Colonic mucosa (tissue), 4 donors: ENCODE data around the gene PRCC. TPM values are rescaled to one million over a fixed set of nuclear protein-coding genes. Genes with fewer than 3 reads are reported as not detected.

Experiments used
- DNase-seq: peaks from one replicate; pipeline ENCODE4 v3.0.0-alpha.2; 2020
- H3K27ac ChIP-seq: fragments of 200-600 bp; one replicate; pipeline ENCODE4 v1.8.0; 2021
- H3K27me3 ChIP-seq: fragments of 200-600 bp; one replicate; pipeline ENCODE4 v1.8.0; 2021
- H3K36me3 ChIP-seq: fragments of 200-600 bp; one replicate; pipeline ENCODE4 v1.8.0; 2021
- H3K4me1 ChIP-seq: fragments of 200-600 bp; one replicate; pipeline ENCODE4 v1.8.0; 2021; ENCODE audit warnings: mild to moderate bottlenecking
- H3K4me3 ChIP-seq: fragments of 200-600 bp; one replicate; pipeline ENCODE4 v1.8.0; 2021
- H3K9ac ChIP-seq, 2 donors: one replicate each; pipeline ENCODE4 v1.7.0; 2013; ENCODE audit warnings: control low read depth in 2 of 2, low read depth in 2 of 2, low read length in 2 of 2
- H3K9me3 ChIP-seq: fragments of 200-600 bp; one replicate; pipeline ENCODE4 v1.8.0; 2021
- CTCF ChIP-seq: fragments of 200-600 bp; IDR thresholded peaks from one replicate; pipeline ENCODE4 v1.8.0; 2022; ENCODE audit warnings: antibody characterized with exemption, mild to moderate bottlenecking
- intact Hi-C: fragments of 100-400 bp; cut with DNase I; formaldehyde crosslinking; loops from one replicate; pipeline ENCODE4 v1.14.1; 2022
- total RNA-seq, 2 donors: library from RNA; stranded (reverse); fragmentation: NEBNext Ultra II Directional in 1 of 2; extraction: Animal tissue kit (Norgen Biotek cat#: 25700) in 1 of 2; gene quantifications; one replicate each; pipeline ENCODE4 v1.2.1, GENCODE V29; 2021
- donor health status: healthy.
- donor health status: DM: no; HTN: no; CAD: no.
- donor health status: DM: no; HTN: no; CAD: no.

Gene PRCC
- total RNA-seq, 2 donors from 2014 or later, result 57.1 to 58.7 TPM

GRCh38 chr1:156811168-156811567 lies 43.8 kb downstream of the PRCC start:
- no peaks in the 10 kb centered on the region for H3K27me3 ChIP-seq
- intact Hi-C loops, result no loop called here
- H3K9ac ChIP-seq, result no peak overlapping the region
- no peaks in the 10 kb centered on the region for H3K36me3 ChIP-seq
- no peak overlapping the region for H3K27ac ChIP-seq
- H3K4me1 ChIP-seq, result peaks cover 6% of the 10 kb centered on the region
- no peaks in the 10 kb centered on the region for H3K9me3 ChIP-seq
- H3K4me3 ChIP-seq, result no peak overlapping the region
- no peak for DNase-seq
- TF ChIP-seq CTCF, result no peak

- no peak overlapping the region for H3K27ac ChIP-seq
- no peak overlapping the region for H3K9ac ChIP-seq
- no peaks in the 10 kb centered on the region for H3K36me3 ChIP-seq
- intact Hi-C loops, result no loop called here
- no peak for TF ChIP-seq CTCF
- DNase-seq, result no peak
- H3K4me1 ChIP-seq, result peaks cover 6% of the 10 kb centered on the region
- no peaks in the 10 kb centered on the region for H3K27me3 ChIP-seq
- H3K9me3 ChIP-seq, result no peaks in the 10 kb centered on the region
- H3K4me3 ChIP-seq, result no peak overlapping the region
These were observed 45.1 kb downstream of the PRCC start for GRCh38 chr1:156812293-156812990.

GRCh38 chr1:156813298-156813697 lies 46.0 kb downstream of the PRCC start:
- Histone ChIP-seq H3K4me3 (peak overlapping the region; percentile 36), H3K4me1 (peaks cover 6% of the 10 kb centered on the region), H3K27ac (no peak overlapping the region), H3K9me3 (no peaks in the 10 kb centered on the region), H3K27me3 (no peaks in the 10 kb centered on the region), H3K9ac (peak overlapping the region; percentile 46 to 70), H3K36me3 (no peaks in the 10 kb centered on the region)
- intact Hi-C loops, result no loop called here
- DNase-seq, result no peak
- no peak for TF ChIP-seq CTCF

- no peaks in the 10 kb centered on the region for H3K36me3 ChIP-seq
- H3K27me3 ChIP-seq, result no peaks in the 10 kb centered on the region
- DNase-seq, result peak; percentile 82
- no peak overlapping the region for H3K27ac ChIP-seq
- peak overlapping the region; percentile 36 for H3K4me3 ChIP-seq
- intact Hi-C loops, result no loop called here
- H3K9ac ChIP-seq, result peak overlapping the region; percentile 46 to 70
- TF ChIP-seq CTCF, result peak; percentile 59
- H3K9me3 ChIP-seq, result no peaks in the 10 kb centered on the region
- H3K4me1 ChIP-seq, result peaks cover 6% of the 10 kb centered on the region
These were observed 46.6 kb downstream of the PRCC start for GRCh38 chr1:156813750-156814570.

- H3K9ac ChIP-seq, result peak overlapping the region; percentile 46 to 54
- peak overlapping the region; percentile 36 for H3K4me3 ChIP-seq
These were observed 47.4 kb downstream of the PRCC start for GRCh38 chr1:156814571-156815260.

More at GRCh38 chr1:156814571-156815260, 47.4 kb downstream of the PRCC start:
- no peaks in the 10 kb centered on the region for H3K36me3 ChIP-seq
- TF ChIP-seq CTCF, result no peak
- no peaks in the 10 kb centered on the region for H3K27me3 ChIP-seq
- peak overlapping the region; percentile 46 for H3K27ac ChIP-seq
- peaks cover 6% of the 10 kb centered on the region for H3K4me1 ChIP-seq
- DNase-seq, result no peak
- no peaks in the 10 kb centered on the region for H3K9me3 ChIP-seq
- intact Hi-C loops, result no loop called here
